ENCODE results near the gene EVA1B. TPM values are rescaled to one million over a fixed set of nuclear protein-coding genes. Genes with fewer than 3 reads are reported as not detected.

The EVA1B gene
- total RNA-seq, 1 experiment from 2014 or later, result 25.1 TPM

GRCh38 chr1:36321119-36321951, 2.1 kb downstream of the EVA1B start:
- peak; percentile 68 for ATAC-seq
- Histone ChIP-seq H3K79me2 (ENCODE audit: insufficient read depth, low read length) (peaks cover 11% of the 10 kb centered on the region; the same call in 1 of the 2 replicates), H3K4me1 (ENCODE audit: control insufficient read depth in 1 of 2, insufficient read depth in 2 of 2, low read length in 2 of 2) (peaks cover 17 to 48% of the 10 kb centered on the region in 2 experiments), H3K27me3 (ENCODE audit: insufficient read depth, low read length) (no peaks in the 10 kb centered on the region), H3K36me3 (ENCODE audit: control insufficient read depth in 1 of 2, insufficient read depth in 2 of 2, low read length in 2 of 2) (no peaks in the 10 kb centered on the region; a peak in 1 of 4 replicates), H3K9me3 (ENCODE audit: control insufficient read depth in 1 of 2, insufficient read depth in 1 of 2, low read depth in 1 of 2, low read length in 2 of 2) (no peaks in the 10 kb centered on the region), H3K4me3 (replicated peaks in 1 of 2; ENCODE audit: low read depth in 1 of 2, low read length in 2 of 2) (peak overlapping the region; percentile 58 to 69), H3K27ac (ENCODE audit: low read depth, low read length) (peak overlapping the region; percentile 89), H3K4me2 (ENCODE audit: low read length) (peak overlapping the region; percentile 87), H3K9me2 (ENCODE audit: insufficient read depth) (no peaks in the 10 kb centered on the region), H4K20me1 (ENCODE audit: insufficient read depth) (no peaks in the 10 kb centered on the region), H3K9ac (ENCODE audit: low read length) (peak overlapping the region; percentile 76), H2AFZ (ENCODE audit: low read depth, low read length, poor library complexity, severe bottlenecking) (no peak overlapping the region)
- POLR2A ChIA-PET, result interaction anchor here (3.3 kb wide), 1 partner anchor 80 kb away, joined by 12 read pairs; no protein-coding TSS in a partner anchor
- RAD21 ChIA-PET (ENCODE audit: low non-redundant PET in 1 of 2, low total read pairs in 2 of 2, uncharacterized antibody in 2 of 2, unreplicated experiment in 2 of 2), result interaction anchor here in 1 of 2 experiments (0.7 kb wide), 1 partner anchor 65 kb away, joined by 3 read pairs; no protein-coding TSS in a partner anchor
- peak; percentile 77 for DNase-seq (ENCODE audit: low read depth, low spot score)
- intact Hi-C loops (cut with micrococcal nuclease), result no loop called here
- TSS peak; percentile 36 for BruUV-seq (replicated peaks)
- CTCF ChIA-PET, result interaction anchor here (1.1 kb wide), 1 partner anchor 21 kb away, joined by 4 read pairs; no protein-coding TSS in a partner anchor
- TF ChIP-seq POLR2AphosphoS5 (IDR thresholded peaks at IDR 0.05; ENCODE audit: low read depth, low read length), result peak; percentile 66
- TF ChIP-seq POLR2A (IDR thresholded peaks at IDR 0.05; ENCODE audit: borderline replicate concordance, extremely low read depth, insufficient read depth, insufficient read length), result peak; percentile 15
- TF ChIP-seq ELF1 (IDR thresholded peaks at IDR 0.05; ENCODE audit: borderline replicate concordance, low read depth), result no peak
- no peak for TF ChIP-seq EZH2 (IDR thresholded peaks at IDR 0.05)
- peak; percentile 82; the same call in 1 of the 2 replicates for TF ChIP-seq EGR1 (IDR thresholded peaks at IDR 0.05; ENCODE audit: low read depth)
- TF ChIP-seq, protein P1, sequence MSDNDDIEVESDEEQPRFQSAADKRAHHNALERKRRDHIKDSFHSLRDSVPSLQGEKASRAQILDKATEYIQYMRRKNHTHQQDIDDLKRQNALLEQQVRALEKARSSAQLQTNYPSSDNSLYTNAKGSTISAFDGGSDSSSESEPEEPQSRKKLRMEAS (IDR thresholded peaks at IDR 0.05), result peak; percentile 82
- TF ChIP-seq SIN3A (IDR thresholded peaks at IDR 0.05; ENCODE audit: low read depth), result peak; percentile 66; the same call in 1 of the 2 replicates
- no peak for TF ChIP-seq ZNF274 (IDR thresholded peaks at IDR 0.05; ENCODE audit: low read depth, low read length)
- TF ChIP-seq SRF (IDR thresholded peaks at IDR 0.05; ENCODE audit: low read depth), result no peak
- TF ChIP-seq RAD21 (IDR thresholded peaks at IDR 0.05; ENCODE audit: low read depth), result no peak
- TF ChIP-seq, protein P2, sequence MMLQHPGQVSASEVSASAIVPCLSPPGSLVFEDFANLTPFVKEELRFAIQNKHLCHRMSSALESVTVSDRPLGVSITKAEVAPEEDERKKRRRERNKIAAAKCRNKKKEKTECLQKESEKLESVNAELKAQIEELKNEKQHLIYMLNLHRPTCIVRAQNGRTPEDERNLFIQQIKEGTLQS (IDR thresholded peaks at IDR 0.05), result no peak; the same call in 1 of the 2 replicates
- TF ChIP-seq SP1 (IDR thresholded peaks at IDR 0.05; ENCODE audit: low read depth), result peak; percentile 69; the same call in 1 of the 2 replicates
- peak; percentile 64 for TF ChIP-seq YY1 (IDR thresholded peaks at IDR 0.05; ENCODE audit: extremely low read depth, insufficient replicate concordance, low read depth, low read length)
- TF ChIP-seq CBX3 (IDR thresholded peaks at IDR 0.05; ENCODE audit: low read depth), result no peak
- TF ChIP-seq, protein P3, sequence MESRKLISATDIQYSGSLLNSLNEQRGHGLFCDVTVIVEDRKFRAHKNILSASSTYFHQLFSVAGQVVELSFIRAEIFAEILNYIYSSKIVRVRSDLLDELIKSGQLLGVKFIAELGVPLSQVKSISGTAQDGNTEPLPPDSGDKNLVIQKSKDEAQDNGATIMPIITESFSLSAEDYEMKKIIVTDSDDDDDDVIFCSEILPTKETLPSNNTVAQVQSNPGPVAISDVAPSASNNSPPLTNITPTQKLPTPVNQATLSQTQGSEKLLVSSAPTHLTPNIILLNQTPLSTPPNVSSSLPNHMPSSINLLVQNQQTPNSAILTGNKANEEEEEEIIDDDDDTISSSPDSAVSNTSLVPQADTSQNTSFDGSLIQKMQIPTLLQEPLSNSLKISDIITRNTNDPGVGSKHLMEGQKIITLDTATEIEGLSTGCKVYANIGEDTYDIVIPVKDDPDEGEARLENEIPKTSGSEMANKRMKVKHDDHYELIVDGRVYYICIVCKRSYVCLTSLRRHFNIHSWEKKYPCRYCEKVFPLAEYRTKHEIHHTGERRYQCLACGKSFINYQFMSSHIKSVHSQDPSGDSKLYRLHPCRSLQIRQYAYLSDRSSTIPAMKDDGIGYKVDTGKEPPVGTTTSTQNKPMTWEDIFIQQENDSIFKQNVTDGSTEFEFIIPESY (IDR thresholded peaks at IDR 0.05; ENCODE audit: extremely low read depth, insufficient replicate concordance, low read length), result no peak
- no peak for TF ChIP-seq FOSL1 (IDR thresholded peaks at IDR 0.05; ENCODE audit: low read depth)
- TF ChIP-seq, protein P4, sequence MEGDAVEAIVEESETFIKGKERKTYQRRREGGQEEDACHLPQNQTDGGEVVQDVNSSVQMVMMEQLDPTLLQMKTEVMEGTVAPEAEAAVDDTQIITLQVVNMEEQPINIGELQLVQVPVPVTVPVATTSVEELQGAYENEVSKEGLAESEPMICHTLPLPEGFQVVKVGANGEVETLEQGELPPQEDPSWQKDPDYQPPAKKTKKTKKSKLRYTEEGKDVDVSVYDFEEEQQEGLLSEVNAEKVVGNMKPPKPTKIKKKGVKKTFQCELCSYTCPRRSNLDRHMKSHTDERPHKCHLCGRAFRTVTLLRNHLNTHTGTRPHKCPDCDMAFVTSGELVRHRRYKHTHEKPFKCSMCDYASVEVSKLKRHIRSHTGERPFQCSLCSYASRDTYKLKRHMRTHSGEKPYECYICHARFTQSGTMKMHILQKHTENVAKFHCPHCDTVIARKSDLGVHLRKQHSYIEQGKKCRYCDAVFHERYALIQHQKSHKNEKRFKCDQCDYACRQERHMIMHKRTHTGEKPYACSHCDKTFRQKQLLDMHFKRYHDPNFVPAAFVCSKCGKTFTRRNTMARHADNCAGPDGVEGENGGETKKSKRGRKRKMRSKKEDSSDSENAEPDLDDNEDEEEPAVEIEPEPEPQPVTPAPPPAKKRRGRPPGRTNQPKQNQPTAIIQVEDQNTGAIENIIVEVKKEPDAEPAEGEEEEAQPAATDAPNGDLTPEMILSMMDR (IDR thresholded peaks at IDR 0.05 in 2 of 3, conservative IDR thresholded peaks at IDR 0.05 in 1 of 3; ENCODE audit: borderline replicate concordance in 1 of 3, insufficient read depth in 1 of 3, low read depth in 2 of 3, low read length in 2 of 3), result no peak
- no peak for TF ChIP-seq CEBPB (IDR thresholded peaks at IDR 0.05; ENCODE audit: low read depth)
